HUES6 (cell line): ENCODE measurements around the gene CROCC.
A peak's percentile ranks its signal among the peaks of the same experiment; 100 is the strongest.
"Not testable (repeated sequence)": the region's sequence is repeated elsewhere in the genome, so short reads cannot be mapped to it uniquely, and the experiment has no call there.

Experiments
- H3K27ac ChIP-seq: 2 replicates; pipeline ENCODE4 v1.7.0; 2013; ENCODE audit warnings: low read depth, mild to moderate bottlenecking, low read length, inconsistent platforms
- H3K27me3 ChIP-seq: 2 replicates; pipeline ENCODE4 v1.6.1; 2013; ENCODE audit warnings: low read length; ENCODE audit not compliant: control insufficient read depth, insufficient read depth
- H3K36me3 ChIP-seq: 2 replicates; pipeline ENCODE4 v1.6.1; 2013; ENCODE audit warnings: low read length; ENCODE audit not compliant: control insufficient read depth, insufficient read depth
- H3K4me1 ChIP-seq: 2 replicates; pipeline ENCODE4 v1.6.1; 2013; ENCODE audit warnings: low read length; ENCODE audit not compliant: control insufficient read depth, insufficient read depth
- H3K4me3 ChIP-seq: 2 replicates; pipeline ENCODE4 v1.5.1; 2013; ENCODE audit warnings: low read depth, low read length
- H3K9ac ChIP-seq: one replicate; pipeline ENCODE4 v1.6.1; 2013; ENCODE audit warnings: mild to moderate bottlenecking, low read length
- H3K9me3 ChIP-seq: 2 replicates; pipeline ENCODE4 v1.6.1; 2013; ENCODE audit warnings: low read depth, low read length; ENCODE audit not compliant: control insufficient read depth, insufficient read depth

Gene CROCC

DNA sequence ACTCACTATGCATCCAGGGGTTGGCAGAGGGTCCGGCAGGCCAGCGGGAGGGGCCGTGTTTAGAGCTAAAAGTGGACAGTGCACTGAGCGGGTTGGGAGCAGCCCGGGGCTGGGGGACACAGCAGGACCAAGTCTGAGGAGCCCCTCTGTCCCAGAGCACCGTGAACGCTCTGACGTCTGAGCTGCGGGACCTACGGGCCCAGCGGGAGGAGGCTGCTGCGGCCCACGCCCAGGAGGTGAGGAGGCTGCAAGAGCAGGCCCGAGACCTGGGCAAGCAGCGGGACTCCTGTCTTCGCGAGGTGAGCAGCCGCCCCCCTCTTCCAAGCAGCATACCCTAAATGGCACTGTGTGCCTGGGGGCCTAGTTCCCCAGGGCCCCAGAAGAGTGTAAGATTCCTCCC is 32.8 kb downstream of the CROCC start:
- Histone ChIP-seq H3K27me3 (no peaks in the 10 kb centered on the region), H3K9ac (no peak overlapping the region), H3K4me3 (no peak overlapping the region), H3K36me3 (peaks cover 47% of the 10 kb centered on the region), H3K27ac (no peak overlapping the region), H3K4me1 (no peaks in the 10 kb centered on the region), H3K9me3 (no peaks in the 10 kb centered on the region)

DNA sequence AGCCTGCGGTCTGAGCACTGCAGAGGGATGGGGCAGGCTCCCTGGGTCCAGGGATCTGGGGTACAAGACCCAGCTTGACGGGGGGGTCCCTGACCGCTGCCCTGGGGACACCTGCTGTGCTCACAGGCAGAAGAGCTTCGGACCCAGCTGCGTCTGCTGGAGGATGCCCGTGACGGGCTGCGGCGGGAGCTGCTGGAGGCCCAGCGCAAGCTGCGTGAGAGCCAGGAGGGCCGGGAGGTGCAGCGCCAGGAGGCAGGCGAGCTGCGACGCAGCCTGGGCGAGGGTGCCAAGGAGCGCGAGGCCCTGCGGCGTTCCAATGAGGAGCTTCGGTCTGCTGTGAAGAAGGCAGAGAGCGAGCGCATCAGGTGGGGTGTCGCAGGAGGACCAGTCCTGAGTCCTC is 33.5 kb downstream of the CROCC start:
- no peaks in the 10 kb centered on the region for H3K9me3 ChIP-seq
- H3K27me3 ChIP-seq = no peaks in the 10 kb centered on the region
- no peaks in the 10 kb centered on the region for H3K4me1 ChIP-seq
- no peak overlapping the region for H3K4me3 ChIP-seq
- H3K9ac ChIP-seq = no peak overlapping the region
- no peak overlapping the region for H3K27ac ChIP-seq
- peaks cover 47% of the 10 kb centered on the region for H3K36me3 ChIP-seq

DNA sequence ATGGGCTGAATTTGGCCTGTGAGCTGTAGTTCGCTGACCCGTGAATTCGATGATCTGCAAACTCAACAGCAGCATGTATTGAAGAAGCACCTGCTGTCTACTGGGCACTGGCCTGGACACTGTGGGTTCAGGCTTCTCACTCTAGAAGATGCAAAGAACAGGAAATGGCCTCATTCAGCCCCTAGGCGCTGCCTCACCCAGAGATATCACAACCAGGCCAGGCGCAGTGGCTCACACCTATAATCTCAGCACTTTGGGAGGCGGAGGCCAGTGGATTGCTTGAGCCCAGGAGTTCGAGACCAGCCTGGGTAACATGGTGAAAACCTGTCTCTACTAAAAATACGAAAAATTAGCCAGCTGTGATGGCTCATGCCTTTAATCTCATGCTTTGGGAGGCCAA is 35.0 kb downstream of the CROCC start:
- peaks cover 47% of the 10 kb centered on the region for H3K36me3 ChIP-seq
- H3K9ac ChIP-seq = no peak overlapping the region
- no peaks in the 10 kb centered on the region for H3K27me3 ChIP-seq
- no peak overlapping the region for H3K4me3 ChIP-seq
- no peak overlapping the region for H3K27ac ChIP-seq
- H3K9me3 ChIP-seq = no peaks in the 10 kb centered on the region
- peaks cover 3% of the 10 kb centered on the region; the same call in 1 of the 2 replicates for H3K4me1 ChIP-seq

DNA sequence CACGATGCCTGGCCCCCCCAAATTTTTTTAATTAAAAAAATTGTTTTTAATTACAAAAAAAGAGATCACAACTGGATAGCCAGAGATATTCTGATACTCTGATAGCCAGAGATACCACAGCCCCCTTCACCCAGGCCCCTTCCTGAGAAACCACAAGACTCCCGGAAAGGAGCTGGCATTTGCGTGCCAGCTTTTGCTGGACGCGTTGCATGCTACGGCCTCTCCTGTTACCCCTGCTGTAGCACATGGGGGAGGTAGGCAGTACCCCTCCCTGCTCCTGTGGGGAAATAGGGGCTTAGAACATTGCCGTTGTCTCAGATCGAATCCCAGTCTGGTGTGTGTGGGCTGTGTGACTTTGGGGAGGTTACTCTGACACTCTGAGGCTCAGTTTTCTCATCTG is 36.0 kb downstream of the CROCC start:
- Histone ChIP-seq H3K36me3 (peaks cover 47% of the 10 kb centered on the region), H3K4me3 (no peak overlapping the region), H3K27me3 (no peaks in the 10 kb centered on the region), H3K9ac (no peak overlapping the region), H3K27ac (no peak overlapping the region), H3K4me1 (peaks cover 3% of the 10 kb centered on the region; the same call in 1 of the 2 replicates), H3K9me3 (no peaks in the 10 kb centered on the region)

DNA sequence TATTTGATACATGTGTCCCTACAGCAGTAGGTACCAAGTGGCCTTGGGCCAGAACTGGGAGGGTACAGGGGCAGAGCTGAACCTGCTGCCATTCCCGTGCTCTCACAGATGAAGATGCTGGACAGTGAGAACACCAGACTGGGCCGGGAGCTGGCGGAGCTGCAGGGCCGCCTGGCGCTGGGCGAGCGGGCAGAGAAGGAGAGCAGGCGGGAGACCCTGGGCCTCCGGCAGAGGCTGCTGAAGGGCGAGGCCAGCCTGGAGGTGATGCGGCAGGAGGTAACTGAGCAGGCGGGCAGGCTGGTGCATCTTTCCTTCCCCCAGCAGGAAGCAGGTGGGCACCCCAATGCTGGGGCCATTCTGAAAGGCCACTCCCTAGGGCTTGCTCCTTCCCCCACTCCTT is 36.7 kb downstream of the CROCC start:
- H3K27me3 ChIP-seq = no peaks in the 10 kb centered on the region

DNA sequence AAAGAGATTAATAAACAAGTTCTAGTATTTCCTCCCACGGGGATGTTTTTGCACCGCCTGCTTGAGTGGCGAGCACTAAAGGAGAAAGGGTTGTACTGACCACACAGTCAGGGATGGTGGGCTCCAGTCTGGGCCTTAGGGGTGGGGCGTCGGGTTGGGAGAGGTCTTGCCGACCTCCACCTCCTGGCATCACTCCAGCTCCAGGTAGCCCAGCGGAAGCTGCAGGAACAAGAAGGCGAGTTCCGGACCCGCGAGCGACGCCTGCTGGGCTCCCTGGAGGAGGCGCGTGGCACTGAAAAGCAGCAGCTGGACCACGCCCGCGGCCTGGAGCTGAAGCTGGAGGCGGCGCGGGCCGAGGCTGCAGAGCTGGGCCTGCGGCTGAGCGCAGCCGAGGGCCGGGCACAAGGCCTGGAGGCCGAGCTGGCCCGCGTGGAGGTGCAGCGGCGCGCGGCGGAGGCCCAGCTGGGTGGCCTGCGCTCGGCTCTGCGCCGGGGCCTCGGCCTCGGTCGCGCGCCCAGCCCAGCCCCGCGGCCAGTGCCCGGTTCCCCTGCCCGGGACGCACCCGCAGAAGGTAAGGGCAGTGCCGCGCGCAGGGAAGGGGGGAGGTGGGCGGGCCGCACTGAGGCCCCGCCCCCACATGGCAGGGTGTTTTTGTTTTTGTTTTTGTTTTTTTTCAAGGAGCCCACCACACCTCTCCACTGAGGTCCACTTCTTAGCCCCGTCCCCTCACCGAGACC is 39.0 kb downstream of the CROCC start:
- H3K27me3 ChIP-seq = no peaks in the 10 kb centered on the region
- H3K27ac ChIP-seq = no peak overlapping the region
- peak overlapping the region; percentile 51 for H3K4me3 ChIP-seq
- no peaks in the 10 kb centered on the region for H3K9me3 ChIP-seq
- H3K36me3 ChIP-seq = peaks cover 40% of the 10 kb centered on the region
- peak overlapping the region; percentile 46 for H3K9ac ChIP-seq
- H3K4me1 ChIP-seq = peaks cover 3% of the 10 kb centered on the region; the same call in 1 of the 2 replicates

More for the DNA sequence above, 36.7 kb downstream of the CROCC start:
- Histone ChIP-seq H3K9ac (no peak overlapping the region), H3K9me3 (no peaks in the 10 kb centered on the region), H3K27ac (no peak overlapping the region), H3K36me3 (peaks cover 47% of the 10 kb centered on the region), H3K4me1 (peaks cover 3% of the 10 kb centered on the region; the same call in 1 of the 2 replicates), H3K4me3 (no peak overlapping the region)

DNA sequence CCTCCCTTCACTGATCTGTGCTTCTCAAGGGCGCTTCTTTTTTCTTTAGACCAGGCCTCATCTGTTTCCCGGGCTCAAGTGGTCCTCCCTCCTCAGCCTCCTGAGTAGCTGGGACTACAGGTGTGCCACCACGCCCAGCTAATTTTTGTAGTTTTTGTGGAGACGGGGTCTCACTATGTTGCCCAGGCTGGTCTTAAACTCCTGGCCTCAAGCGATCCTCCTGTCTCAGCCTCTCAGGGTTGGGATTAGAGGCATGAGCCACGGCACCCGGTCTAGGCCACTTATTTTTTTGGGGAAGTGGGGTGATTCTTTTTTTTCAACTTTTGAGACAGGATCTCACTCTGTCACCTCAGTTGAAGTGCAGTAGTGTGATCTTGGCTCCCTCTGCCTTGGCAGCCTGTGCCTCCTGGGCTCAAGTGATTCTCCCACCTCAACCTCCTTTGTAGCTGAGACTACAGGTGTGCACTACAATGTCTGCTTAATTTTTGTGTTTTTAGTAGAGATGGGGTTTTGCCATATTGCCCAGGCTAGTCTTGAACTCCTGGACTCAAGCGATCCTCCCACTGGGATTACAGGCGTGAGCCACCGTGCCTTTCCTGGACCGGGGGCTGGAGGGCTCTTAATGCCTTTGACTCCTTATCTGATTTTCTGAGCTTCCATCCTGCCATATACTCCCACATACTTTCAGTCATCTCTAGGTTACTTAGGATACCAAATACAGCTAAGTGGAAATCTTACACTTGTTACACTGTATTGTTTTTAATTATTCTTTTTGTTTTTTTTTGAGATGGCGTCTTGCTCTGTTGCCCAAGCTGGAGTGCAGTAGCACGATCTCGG is 39.8 kb downstream of the CROCC start:
- Histone ChIP-seq H3K9me3 (no peaks in the 10 kb centered on the region), H3K27me3 (no peaks in the 10 kb centered on the region), H3K4me3 (peak overlapping the region; percentile 51), H3K27ac (no peak overlapping the region), H3K9ac (no peak overlapping the region), H3K4me1 (peaks cover 3% of the 10 kb centered on the region; the same call in 1 of the 2 replicates), H3K36me3 (peaks cover 40% of the 10 kb centered on the region)

DNA sequence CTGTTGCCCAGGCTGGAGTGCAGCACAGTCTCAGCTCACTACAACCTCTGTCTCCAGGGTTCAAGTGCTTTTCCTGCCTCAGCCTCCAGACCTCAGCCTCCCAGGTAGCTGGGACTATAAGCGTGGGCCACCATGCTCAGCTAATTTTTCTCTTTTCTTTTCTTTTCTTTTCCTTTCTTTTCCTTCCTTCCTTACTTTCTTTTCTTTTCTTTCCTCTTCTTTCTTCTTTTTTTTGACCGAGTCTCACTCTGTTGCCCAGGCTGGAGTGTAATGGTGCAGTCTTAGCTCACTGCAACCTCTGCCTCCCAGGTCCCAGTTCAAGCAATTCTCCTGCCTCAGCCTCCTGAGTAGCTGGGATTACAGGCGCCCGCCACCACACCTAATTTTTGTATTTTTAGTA is 42.4 kb downstream of the CROCC start:
- H3K9ac ChIP-seq, H3K27ac ChIP-seq, H3K4me1 ChIP-seq, H3K9me3 ChIP-seq, H3K4me3 ChIP-seq, H3K27me3 ChIP-seq: not testable (repeated sequence)
- H3K36me3 ChIP-seq = peaks cover 36% of the 10 kb centered on the region

DNA sequence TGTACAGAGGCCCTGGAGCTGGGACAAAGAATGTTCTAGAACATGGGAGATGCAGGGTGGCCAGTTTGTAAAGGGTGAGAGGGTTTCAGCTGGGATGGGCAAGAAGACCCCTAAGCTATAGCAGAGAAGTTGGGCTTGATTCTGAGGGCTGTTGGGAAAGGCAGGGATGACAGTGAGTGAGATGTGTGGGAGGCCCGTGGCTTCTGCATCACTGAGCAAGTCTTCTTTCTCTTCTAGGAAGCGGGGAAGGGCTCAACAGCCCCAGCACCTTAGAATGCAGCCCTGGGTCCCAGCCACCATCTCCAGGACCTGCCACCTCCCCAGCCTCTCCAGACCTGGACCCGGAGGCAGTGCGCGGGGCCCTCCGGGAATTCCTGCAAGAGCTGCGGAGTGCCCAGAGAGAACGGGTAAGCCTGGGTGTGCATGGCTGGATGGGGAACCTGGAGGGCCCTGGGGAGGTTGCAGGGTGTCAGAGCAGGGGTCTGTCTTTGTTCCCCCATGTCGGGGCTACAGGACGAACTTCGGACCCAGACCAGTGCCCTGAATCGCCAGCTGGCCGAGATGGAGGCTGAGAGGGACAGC is 43.8 kb downstream of the CROCC start:
- H3K4me1 ChIP-seq = no peaks in the 10 kb centered on the region
- no peak overlapping the region for H3K9ac ChIP-seq
- no peaks in the 10 kb centered on the region for H3K27me3 ChIP-seq
- H3K4me3 ChIP-seq = no peak overlapping the region
- no peak overlapping the region for H3K27ac ChIP-seq
- H3K36me3 ChIP-seq = peaks cover 42% of the 10 kb centered on the region
- no peaks in the 10 kb centered on the region for H3K9me3 ChIP-seq

DNA sequence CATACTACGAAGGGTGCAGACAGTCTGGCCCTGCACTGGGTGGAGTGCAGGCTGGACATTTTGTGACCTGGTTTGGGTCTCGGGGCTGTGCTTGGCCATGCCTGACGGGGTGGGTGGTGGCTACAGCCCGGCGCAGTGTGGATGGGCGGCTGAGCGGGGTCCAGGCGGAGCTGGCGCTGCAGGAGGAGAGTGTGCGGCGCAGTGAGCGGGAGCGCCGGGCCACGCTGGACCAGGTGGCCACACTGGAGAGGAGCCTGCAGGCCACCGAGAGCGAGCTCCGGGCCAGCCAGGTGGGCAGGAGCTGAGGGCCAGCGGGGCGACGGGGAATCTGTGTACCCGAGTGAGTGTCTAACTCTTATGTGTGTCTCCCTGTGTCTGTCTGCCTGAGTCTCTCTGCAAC is 44.6 kb downstream of the CROCC start:
- Histone ChIP-seq H3K4me1 (no peaks in the 10 kb centered on the region), H3K27me3 (no peaks in the 10 kb centered on the region), H3K27ac (no peak overlapping the region), H3K9me3 (no peaks in the 10 kb centered on the region), H3K4me3 (no peak overlapping the region), H3K36me3 (peaks cover 49% of the 10 kb centered on the region), H3K9ac (no peak overlapping the region)

DNA sequence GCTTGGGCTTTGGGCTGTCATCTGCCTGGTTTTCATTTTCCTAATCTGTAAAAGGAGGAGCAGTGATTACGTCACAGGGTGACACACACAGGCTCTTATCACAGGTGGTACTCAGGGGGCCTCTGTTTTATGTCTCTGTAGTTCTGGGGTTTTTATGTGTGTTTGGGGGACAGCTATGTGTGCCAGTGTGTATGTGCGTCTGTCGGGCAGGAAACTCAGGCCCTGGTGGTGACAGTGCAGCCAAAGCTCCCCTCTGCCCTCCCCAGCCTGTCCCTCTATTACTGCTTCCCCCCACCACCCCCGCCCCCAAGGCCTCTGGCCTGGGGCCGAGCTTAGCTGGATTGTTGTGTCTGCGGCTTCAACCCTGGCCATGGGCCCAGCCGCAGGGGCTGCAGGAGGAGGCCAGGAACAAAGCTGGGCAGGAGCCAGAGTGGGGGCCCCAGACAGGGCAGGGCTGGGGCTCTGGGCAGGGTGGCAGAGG is 45.4 kb downstream of the CROCC start:
- Histone ChIP-seq H3K27ac (no peak overlapping the region), H3K27me3 (no peaks in the 10 kb centered on the region), H3K4me1 (peaks cover 6% of the 10 kb centered on the region), H3K36me3 (peaks cover 56% of the 10 kb centered on the region), H3K4me3 (no peak overlapping the region), H3K9ac (no peak overlapping the region), H3K9me3 (no peaks in the 10 kb centered on the region)
